M059J (cell line): ENCODE measurements around the gene CEP44. TPM values are rescaled to one million over a fixed set of nuclear protein-coding genes. Genes with fewer than 3 reads are reported as not detected.
A peak's percentile ranks its signal among the peaks of the same experiment; 100 is the strongest.
"Not testable (repeated sequence)": the region's sequence is repeated elsewhere in the genome, so short reads cannot be mapped to it uniquely, and the experiment has no call there.

Experiments used
- DNase-seq: peaks from one replicate; pipeline ENCODE4 v3.0.0-alpha.2; 2012; ENCODE audit warnings: low read depth
- total RNA-seq: library from RNA; depleted of rRNA; stranded (reverse); fragments of >200 nt; shearing (Covaris generic); gene quantifications from 2 replicates; pipeline ENCODE4 v1.2.3, GENCODE V29; 2014

CEP44 gene
- total RNA-seq, 1 experiment from 2014 or later = 10.0 TPM

- no peak for DNase-seq
Observed at GRCh38 chr4:174320494-174321199, 36.9 kb downstream of the CEP44 start.

- no peak for DNase-seq
Observed at GRCh38 chr4:174324236-174324635, 40.5 kb downstream of the CEP44 start.

DNA sequence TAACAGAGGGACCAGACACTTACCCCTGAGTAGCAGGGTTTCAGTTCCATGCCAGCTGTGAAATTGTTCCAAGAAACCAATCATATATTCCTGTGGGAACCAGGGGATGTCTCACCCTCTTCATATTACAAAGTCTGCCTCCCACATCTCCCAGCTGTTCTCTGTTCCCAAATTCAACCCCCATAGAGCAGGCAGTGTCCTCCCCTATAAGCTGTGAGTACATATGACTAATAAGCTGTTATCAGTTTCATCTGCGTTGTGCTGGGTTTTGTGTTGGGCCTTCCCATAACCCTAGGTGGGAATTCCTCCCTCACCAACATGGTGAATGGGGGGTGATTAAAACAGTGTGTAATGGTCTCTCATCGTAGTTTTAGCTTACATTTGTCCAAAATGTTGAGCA, 41.0 kb downstream of the CEP44 start:
- peak; percentile 40 for DNase-seq

GRCh38 chr4:174332741-174333493, 49.2 kb downstream of the CEP44 start:
- DNase-seq = no peak

GRCh38 chr4:174334628-174335027, 50.9 kb downstream of the CEP44 start:
- no peak for DNase-seq

GRCh38 chr4:174340714-174341113, 57.0 kb downstream of the CEP44 start:
- no peak for DNase-seq

DNA sequence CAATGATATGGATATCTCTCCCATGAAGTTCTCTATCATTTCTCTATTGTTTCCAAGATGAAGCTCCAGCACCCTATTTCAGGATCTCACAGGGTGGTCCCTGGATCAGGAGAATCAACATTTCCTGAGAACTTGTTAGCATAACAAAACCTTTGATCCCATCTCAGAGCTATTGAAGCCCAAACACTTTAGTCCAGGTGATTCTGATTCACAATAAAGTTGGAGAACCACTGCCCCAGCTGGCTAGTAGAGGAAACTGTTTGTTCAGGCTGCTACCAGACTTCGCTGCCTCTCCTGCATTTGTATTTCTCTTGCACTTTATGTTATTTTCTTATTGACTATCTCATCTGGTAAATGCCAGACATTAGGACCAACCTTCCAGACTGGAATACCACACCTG, 65.4 kb downstream of the CEP44 start:
- DNase-seq = no peak

DNA sequence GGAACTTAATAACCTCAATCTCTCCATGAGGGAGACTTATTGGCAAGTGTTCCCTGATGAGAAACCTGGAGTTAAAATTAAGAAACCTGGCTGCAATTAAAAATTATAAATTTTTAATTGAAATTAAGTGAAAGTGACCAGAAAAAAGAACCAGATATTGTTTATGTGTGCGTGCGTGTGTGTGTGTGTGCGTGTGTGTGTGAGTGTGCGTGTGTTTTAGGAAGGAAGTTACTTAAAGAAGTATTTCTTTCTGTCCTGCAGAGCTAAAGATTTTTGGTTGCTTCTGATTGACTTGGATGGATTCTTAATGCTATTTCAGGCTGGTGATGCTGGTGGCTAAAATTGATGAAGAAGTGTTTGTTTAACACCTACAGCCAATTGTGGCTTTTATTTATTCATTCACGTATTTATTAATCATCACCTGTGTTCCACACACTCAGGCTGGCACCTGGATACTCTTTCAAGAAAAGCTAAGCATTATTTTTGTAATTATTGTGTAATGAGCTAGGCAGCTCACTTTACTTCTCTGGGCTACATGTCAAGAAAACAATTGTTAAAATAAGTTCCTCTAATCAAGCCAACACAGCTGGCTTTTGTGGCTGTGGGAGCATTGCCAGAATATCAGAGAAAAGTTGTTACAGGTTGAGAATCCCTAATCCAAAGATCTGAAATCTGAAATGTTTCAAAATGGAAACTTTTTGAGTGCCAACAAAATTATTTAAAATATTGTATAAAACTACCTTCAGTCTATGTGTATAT, 68.5 kb downstream of the CEP44 start:
- DNase-seq = no peak

GRCh38 chr4:174357321-174357720, 73.6 kb downstream of the CEP44 start:
- DNase-seq = no peak

DNA sequence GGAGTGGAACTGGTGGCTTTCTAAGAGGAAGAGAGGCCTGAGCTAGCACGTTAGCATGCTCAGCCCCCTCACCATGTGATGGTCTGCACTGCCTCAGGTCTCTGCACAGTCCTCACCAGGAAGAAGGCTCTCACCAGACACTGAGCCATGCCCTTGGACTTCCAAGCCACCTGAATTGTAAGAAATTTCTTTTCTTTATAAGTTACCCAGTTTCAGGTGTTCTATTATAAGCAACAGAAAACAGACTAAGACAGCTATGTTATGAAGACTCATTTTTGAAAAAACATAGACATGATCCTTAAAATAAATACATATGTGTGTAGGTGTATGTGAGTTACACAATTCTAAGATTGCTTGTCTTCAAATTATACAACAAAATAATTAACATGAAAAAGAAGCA, 74.7 kb downstream of the CEP44 start:
- no peak for DNase-seq

DNA sequence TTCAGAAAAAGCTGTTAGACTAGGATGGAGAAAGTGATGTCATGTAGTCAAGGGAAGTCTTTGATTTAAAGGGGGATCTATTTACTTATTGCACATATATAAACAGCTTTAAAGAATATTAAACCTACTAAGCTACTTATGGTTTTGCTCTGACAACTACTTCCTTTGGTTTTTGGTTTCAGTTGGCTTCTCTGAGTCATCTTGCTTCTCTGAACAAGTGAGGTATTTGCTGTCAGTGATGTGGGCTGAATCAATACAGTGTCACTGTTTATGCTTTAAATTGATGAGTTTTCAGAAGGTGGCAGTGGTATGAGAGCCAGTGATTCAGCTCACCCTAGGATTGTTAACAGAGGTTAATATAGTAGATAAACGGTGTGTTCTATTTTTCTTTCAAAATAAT, 75.1 kb downstream of the CEP44 start:
- DNase-seq = peak; percentile 77

DNA sequence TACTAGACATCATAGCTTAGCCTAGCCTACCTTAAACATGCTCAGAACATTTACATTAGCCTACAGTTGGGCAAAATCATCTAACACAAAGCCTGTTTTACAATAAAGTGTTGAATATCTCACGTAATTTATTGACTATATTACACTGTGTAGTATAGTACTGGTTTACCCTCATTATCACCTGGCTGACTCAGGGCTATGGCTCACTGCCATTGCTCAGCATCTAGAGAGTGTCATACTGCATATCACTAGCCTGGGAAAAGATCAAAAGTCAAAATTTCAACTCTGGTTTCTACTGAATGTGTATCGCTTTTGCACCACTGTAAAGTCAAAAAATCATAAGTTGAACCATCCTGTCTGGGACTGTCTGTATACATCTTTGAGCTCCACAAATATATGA, 78.6 kb downstream of the CEP44 start:
- no peak for DNase-seq

- DNase-seq = not testable (repeated sequence)
Observed at GRCh38 chr4:174363782-174364181, 80.1 kb downstream of the CEP44 start.

DNA sequence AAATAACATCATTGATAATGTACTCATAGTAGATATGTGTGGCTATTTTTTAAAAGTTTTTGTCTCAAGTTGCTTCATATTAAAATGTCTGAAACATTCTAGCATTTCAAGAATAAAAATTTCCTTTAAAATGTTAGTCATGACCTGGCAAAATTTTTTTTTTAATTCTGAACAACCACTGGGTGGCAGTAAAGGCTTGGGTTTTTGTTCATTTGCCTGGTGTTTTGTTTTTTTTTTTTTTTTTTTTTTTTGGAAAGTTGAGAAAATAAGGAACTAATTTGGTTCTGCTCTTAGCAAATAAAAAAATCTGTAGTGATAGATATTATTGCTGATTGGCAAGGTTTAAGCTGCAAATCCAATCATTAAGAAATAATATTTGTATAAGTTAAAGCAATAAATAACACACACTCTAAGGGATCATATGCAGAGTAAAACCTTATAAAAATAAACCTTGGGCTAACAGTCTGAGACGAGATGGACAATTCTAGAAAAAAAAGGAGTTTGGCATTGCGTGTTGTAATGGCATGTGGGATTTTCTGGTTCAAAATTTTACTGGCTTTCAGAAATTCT, 81.4 kb downstream of the CEP44 start:
- peak; percentile 48 for DNase-seq

- no peak for DNase-seq
Observed at GRCh38 chr4:174369985-174370384, 86.3 kb downstream of the CEP44 start.

DNA sequence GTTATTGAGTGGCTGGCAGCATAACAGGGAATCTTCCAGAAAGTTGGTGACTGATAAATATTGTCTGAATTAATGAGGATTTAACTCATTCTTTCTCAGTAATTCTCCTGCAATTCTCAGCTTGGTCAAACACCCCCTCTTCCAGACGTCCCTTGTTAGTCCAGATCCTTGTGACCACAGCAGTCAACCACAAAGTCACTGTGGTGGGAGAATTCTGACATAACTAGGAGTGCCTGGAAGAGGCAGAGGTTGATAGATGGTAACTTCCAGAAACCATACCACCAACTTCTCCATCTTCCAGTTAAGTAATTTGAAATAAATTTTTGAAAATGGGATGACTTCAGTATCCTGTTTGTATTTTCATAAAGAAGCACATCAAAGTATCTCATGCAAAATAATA, 90.1 kb downstream of the CEP44 start:
- peak; percentile 9 for DNase-seq

DNA sequence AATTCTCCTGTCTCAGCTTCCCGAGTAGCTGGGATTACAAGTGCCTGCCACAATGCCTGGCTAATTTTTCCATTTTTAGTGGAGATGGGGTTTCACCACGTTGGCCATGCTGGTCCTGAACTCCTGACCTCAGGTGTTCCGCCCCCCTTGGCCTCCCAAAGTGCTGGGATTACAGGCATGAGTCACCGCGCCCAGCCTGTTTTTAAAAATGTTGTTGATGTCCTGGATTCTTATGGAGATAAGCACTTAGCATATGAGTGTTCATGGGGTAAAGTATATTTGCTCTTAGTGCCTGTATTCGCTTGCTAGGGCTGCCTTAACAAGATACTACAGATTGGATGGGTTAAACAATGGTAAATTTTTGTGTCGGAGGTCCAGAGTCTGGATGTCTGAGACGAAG, 91.7 kb downstream of the CEP44 start:
- DNase-seq = peak; percentile 7

DNA sequence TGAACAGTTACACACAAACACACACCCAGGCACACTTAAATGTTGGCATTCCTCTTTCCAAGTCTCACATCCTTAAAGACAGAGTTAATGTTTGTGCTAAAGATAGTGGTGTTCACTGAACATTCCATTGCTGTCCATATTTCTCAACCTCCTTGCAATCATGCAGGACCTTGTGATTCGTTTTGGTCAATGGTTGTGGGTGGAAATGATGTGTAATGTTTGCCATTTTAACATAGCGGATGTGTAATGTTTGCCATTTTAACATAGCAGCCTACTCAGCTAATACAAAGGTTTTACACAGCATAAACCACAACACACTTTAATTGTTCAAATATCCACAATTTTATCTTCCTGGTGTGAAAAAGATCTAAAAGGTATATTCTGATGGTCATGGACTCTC, 93.9 kb downstream of the CEP44 start:
- DNase-seq = no peak

GRCh38 chr4:174378951-174379350, 95.2 kb downstream of the CEP44 start:
- no peak for DNase-seq

DNA sequence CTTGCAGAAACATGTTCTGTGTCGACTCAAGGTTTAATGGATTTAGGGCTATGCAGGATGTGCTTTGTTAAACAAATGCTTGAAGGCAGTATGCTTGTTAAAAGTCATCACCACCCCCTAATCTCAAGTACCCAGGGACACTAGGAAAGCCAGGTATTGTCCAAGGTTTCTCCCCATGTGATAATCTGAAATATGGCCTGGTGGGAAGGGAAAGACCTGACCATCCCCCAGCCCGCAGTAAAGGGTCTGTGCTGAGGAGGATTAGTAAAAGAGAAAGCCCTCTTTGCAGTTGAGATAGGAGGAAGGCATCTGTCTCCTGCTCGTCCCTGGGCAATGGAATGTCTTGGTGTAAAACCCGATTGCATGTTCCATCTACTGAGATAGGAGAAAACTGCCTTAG, 96.5 kb downstream of the CEP44 start:
- not testable (repeated sequence) for DNase-seq

DNA sequence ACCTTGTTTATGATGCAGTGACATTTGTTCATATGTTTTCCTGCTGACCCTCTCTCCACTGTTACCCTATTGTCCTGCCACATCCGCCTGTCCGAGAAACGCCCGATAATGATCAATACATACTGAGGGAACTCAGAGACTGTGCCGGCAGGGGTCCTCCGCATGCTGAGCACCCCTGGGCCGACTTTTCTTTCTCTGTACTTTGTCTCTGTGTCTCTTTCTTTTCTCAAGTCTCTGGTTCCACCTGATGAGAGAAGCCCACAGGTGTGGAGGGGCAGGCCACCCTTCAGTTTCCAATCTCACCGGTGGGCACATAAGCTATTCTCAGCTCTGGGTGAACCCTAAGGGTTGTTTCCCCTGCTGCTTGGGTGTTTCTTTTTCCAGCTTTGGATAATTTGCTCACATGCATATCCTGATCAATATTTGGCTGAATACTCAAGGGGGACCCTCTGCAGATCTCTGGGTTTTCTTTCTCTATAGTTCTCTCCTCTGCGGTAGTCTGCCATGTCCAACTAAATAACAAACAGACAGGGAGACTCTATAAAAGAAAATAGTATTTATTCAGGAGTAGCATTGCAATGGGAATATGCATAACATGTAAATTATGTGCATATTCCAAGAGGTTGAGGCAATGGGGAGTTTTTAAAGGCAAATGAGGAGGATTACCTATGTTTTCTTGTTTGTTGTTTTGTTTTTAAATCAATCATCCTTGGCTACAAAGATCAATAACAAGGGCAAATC, 97.2 kb downstream of the CEP44 start:
- no peak for DNase-seq

DNA sequence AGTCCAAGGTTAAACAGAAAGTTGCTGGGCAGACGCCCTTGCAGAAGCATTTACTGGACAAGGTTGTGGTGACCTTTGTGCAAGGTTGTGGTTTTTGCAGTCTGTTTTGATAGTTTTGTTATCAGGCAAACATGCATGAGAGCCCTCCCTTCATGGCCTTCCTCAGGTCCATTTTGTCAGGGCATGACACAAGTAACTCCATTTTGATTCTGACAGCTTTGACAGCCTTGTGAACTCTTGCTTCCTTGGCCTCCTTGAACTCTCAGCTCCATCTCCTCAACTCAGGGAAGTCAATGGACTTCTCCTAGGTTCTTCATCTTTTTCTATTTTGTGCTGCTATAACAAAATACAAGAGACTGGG, 97.7 kb downstream of the CEP44 start:
- DNase-seq = no peak
